ENCODE results near the gene RCAN3.
A peak's percentile ranks its signal among the peaks of the same experiment; 100 is the strongest.
"Not testable (repeated sequence)": the region's sequence is repeated elsewhere in the genome, so short reads cannot be mapped to it uniquely, and the experiment has no call there.

RCAN3 gene

DNA sequence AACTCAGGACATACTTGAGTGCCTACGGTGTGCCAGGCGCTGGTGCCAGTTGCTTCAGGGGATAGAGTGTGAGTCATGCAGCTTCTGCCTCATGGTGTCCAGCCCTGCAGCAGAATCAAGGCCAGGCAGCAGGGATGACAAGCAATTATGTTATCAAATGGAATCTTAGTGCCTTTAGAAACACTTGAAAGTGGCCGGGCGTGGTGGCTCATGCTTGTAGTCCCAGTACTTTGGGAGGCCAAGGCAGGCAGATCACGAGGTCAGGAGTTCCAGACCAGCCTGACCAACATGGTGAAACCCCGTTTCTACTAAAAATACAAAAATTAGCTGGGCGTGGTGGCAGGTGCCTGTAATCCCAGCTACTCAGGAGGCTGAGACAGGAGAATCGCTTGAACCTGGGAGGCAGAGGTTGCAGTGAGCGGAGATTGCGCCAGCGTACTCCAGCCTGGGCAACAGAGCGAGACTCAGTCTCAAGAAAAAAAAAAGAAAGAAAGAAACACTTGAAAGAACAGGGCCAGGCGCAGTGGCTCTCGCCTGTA is 13.1 kb downstream of the RCAN3 start:
- not testable (repeated sequence) for DNase-seq

DNA sequence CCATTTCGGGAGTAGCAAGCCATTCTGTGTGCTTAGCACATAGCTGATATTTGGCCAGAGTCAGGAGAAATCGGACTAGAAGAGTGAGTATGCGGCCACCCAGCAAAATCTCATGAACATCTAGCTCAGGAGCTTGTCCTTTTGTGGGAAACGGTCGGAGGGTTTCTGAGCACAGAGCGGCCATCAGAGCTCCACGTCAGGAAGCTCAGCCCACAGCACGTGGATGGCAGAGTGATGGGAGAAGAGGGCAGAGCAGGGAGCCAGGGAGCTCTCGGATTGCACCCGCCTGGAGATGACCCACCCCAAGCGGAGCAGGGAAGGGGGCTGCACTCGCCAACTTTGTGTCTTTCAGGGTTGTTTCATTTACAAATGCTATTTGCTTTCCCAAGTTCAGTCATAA is 13.9 kb downstream of the RCAN3 start:
- DNase-seq: no peak

DNA sequence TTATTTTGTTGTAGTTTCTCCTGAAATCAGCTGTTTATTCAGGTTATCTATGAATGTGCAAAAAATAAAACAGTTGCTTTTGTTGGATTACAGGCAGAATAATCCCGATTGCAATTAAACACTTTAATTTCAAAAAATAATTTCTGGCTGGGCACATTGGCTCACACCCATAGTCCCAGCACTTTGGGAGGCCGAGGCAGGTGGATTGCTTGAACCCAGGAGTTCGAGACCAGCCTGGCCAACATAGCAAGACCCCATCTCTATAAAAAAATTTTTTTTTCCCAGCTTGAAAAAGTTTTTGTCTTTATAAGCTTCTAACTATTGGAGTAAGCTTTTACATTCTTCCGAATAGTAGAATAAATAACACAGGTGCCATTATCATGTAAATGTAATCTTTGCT is 15.3 kb downstream of the RCAN3 start:
- DNase-seq: no peak

DNA sequence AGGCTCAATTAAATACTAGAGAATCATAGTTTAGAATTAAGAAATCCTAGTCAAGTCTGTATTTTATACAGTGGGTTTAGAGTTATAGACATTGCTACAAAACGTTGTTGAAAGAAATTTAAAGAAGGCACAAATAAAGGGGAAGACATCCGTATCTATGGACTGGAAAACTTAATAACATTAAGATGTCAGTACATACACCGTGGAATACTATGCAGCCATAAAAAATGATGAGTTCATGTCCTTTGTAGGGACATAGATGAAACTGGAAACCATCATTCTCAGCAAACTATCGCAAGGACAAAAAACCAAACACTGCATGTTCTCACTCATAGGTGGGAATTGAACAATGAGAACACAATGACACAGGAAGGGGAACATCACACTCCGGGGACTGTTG is 17.6 kb downstream of the RCAN3 start:
- DNase-seq: not testable (repeated sequence)

DNA sequence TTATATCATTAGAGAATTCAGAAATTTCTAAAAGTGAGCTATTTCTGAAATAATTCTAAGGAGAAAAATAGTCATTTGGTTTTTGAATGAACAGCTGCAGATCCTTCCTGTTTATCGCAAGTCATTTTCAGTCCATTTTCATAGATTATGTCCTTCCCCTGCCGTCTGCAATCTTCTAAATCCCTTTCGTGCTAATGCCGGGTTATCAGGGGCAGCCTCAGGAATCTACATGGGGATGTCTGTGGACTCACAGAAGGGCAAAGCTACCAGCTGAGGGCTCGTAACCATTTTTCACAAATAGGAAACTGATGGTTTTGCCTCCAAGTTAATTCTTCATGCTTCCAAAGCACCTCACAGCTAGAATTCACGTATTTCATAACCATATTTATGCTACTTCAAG is 23.0 kb downstream of the RCAN3 start:
- no peak for DNase-seq

DNA sequence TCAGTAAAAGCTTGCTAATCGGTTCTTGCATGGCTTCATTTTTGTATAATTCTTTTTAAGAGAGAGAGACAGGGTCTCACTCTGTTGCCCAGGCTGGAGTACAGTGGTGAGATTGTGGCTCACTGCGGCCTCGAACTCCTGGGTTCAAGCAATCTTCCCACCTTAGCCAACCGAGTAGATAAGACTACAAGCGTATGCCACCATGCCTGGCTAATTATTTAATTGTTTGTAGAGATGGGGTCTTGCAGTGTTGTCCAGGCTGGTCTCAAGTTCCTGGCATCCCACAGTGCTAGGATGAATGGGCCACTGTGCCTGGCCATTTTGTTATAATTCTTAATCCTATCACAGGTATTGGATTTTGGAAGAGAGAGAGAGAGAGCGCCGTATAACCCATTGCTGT is 23.4 kb downstream of the RCAN3 start:
- no peak for DNase-seq

DNA sequence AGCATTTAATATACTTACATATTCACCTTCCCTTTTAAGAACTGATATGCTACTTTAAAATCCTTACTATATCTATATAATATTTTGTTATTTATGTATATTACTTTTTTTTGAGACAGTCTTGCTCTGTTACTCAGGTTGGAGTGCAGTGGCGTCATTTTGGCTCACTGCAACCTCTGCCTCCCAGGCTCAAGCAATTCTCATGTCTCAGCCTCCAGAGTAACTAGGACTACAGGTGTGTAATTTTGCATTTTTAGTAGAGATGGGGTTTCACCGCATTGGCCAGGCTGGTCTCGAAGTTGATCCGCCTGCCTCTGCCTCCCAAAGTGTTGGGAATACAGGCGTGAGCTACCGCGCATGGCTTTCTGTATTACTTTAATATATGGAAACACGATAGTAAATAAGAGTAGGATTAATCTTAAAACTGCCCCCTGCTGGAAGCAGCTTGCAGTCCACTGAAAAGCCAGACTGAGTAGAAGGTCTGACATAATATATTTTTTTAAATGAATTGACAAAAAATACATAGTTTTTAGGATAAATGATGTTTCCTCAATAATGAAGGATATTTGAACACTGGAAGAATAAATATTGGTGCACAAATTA is 24.4 kb downstream of the RCAN3 start:
- no peak for DNase-seq

DNA sequence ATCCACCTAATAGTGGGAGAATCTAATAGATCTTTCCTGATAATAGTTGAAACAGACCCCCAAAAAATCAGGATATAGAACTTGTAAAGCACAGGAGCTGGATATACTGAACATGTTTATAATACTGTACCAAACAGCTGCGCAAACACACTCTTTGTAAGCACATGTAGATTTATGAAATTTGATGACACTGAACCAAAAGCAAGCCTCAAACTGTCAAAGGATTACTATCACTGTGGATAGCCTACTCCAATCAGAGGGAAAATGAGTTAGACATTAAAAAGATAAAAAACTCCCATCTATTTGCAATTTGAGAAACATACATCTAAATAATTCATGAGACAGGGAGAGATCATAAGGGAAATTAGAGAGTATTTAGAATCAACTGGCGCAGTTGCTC is 26.1 kb downstream of the RCAN3 start:
- peak; percentile 68 for DNase-seq

DNA sequence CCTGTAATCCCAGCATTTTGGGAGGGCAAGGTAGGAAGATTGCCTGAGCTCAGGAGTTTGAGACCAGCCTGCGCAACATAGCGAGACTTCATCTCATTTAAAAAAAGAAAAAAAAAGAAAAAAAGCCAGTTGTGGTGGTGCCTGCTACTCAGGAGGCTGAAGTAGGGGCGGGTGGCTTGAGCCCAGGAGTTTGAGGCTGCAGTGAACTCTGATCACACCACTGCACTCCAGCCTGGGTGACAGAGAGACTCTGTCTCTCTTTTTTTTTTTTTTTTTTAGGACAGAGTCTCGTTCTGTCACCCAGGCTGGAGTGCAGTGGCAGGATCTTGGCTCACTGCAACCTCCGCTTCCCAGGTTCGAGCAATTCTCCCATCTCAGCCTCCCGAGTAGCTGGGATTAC is 26.7 kb downstream of the RCAN3 start:
- not testable (repeated sequence) for DNase-seq

DNA sequence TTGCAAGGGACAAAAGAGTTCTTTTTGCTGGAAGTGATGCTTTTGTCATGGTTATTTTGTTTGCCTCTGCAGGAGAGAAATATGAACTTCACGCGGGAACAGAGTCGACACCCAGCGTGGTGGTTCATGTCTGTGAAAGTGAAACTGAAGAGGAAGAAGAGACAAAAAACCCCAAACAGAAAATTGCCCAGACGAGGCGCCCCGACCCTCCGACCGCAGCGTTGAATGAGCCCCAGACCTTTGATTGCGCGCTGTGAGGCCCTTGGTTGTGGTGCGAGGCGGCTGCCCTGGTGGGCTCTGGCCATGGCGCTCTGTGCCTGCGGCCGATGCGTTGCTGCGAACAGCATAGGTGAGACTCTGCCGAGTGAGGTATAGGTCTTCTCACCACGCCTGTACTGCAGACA is 32.4 kb downstream of the RCAN3 start:
- DNase-seq: no peak

DNA sequence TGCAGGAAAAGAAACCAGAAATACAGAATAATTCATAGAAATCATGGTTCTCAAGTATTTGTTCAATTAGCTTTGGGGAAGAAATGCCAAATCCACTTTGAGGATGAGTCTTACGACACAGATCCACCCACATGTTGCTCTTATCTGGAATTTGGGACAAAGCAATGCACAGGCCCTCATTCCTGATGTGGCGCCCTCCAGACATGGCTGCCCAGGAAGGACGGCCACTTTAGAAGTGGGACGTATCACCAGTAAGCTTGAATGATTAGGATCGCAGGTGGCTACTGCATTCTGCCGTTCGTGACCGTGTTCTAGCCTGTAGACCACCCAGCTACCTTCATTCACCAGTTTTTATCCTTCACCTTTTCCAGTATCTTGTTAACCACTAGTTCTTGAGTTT is 33.1 kb downstream of the RCAN3 start:
- no peak for DNase-seq

DNA sequence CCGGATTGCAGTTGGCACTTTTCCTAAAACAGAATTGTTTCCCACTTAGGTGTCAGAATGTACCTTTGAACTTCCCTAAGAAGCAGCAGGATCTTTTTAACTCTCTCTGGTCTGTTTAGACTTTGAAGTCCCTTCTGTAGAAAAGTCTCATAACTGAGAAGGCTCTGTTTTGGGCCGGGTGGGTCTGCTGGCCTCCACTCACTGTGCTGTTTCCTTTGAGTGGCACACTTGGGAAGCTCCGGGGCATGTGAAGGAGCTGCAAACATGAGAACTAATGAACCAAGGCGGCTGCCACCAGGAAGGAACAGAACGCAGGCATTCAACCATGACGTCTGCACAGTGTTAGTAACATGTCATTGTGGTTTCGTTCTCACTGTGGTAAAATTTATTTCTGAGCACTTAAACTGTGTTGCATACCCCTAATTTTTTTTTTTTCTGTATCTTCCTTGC is 33.8 kb downstream of the RCAN3 start:
- peak; percentile 70 for DNase-seq

DNA sequence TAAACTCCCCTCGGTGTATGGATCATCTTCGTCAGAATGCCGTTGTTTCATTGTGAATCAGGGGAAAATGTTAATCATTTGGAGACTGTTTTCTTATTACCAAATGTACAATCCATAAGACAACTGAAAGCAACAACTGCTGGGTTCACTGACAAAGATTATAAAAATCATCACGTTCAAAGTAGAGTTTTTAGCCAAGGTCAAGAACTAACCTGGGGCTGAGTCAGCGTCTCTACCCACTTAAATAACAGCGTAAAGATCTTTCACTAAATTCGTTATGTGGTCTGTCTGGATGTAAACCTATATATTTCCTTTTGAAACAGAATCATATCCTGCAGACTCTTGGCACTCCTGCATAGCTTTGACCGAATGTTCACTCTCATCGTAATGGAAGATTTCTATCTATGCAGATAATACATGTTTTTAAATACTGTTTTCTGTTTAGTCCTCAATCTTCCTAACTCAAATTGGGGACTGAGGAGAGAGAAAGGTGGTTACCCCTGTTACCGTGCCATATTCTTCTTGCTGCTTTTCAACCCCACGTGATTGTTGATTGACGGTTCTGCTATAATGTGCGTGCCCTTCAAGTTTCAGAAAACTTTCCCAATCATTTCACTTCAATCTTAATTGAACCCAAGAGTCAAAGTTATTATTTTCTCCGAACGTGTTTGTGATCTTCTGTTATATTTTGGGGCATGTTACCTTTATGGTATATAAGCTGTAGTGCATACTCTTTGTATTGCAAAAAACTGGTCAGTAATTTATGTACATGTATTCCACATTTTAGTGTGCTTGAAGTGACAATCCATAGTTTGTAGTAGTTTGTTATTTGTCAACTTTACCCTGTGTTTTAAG is 37.6 kb downstream of the RCAN3 start:
- no peak for DNase-seq

DNA sequence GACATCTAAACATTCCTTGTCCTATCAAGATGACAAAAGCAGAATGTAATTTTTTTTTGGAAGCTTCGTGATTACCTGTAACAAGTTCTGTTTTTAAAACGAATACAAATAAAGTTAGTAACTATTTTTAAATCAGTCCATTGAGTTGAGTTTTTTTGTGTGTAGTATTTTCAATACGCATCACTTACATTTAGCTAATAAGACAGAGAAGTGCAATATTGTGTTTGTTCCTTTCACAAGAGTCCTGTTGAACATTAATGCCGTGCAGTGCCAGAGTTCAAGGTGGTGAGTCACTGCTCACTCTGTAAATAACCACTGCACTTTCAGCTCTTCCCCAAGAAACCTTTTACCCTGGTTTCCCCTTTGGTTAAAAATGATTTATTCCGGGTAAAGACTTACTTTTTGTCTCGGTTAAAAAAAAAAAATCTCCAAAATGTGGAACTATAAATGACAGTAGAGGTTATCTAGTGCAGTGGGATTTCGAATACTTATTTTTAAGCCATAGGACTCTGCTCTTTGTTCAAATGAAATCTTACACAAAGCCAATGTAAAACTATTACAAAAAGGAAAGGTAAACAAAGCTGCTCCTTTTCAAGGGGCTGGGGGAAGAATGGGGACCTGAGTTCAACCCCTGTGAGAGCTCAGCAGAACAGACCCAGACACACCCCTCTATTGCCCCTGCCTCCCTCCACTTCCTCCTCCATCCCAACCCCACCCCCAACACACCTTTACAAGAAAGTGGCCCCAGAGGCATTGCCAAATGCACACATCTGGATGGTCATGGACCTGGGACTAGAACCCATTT is 38.5 kb downstream of the RCAN3 start:
- DNase-seq: no peak

DNA sequence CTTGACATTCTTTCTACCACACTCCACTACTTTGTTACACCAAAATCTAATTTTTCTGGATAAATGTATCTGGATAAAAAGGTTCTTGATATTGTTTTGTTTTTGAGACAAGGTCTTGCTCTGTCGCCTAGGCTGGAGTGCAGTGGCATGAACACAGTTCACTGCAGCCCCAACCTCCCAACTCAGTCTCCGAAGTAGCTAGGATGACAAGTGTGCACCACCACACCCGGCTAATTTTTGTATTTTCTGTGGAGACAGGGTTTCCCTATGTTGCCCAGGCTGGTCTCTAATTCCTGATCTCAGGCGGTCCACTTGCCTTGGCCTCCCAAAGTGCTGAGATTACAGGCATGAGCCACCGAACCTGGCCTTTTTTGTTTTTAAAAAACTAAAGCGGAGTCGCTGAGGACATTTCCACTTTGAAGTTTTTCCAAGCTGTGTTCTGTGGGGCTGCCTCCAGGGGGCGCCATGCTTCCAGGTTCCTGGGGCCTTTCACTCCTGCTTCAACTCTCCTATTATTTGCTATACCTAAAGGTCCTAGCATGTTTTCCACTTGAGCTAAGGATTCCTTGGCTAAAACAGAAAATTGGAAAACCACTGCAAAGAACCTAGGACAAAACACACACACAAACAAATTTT is 39.2 kb downstream of the RCAN3 start:
- DNase-seq: no peak

DNA sequence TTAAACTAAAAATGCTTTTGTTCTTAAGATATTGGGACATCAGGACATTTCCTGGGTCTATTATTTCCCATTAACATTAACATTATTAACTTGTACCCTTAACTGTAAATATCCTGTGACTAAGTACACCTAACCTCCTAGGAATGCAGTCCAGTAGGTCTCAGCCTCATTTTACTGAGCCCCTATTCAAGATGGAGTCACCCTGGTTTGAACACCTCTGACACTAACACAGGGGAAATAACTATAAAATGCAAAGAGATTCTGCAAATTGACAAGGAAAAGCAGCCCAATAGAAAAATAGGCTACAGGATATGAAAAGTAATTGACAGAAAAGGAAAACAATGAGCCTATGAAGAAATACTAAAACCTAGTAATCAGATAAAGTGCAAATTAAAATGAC is 41.6 kb downstream of the RCAN3 start:
- no peak for DNase-seq

DNA sequence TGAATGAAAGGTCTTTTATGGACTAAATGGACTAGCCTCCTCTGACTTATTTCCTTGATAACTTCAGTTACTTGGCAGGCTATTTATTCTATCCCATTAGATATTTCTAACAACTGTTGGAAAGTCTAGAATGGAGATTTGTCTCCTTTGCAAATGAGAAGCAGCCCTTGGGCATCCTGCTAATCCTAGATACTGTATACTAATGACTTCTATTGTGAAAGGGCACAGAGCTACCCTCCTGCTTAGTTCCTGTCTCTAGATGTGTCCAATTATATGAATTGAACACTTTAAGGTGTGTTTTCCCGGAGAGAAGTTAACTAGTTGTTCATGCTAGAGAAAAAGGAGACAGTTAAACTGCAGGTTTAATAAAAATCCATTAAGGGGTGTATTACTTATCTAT is 43.0 kb downstream of the RCAN3 start:
- DNase-seq: no peak

DNA sequence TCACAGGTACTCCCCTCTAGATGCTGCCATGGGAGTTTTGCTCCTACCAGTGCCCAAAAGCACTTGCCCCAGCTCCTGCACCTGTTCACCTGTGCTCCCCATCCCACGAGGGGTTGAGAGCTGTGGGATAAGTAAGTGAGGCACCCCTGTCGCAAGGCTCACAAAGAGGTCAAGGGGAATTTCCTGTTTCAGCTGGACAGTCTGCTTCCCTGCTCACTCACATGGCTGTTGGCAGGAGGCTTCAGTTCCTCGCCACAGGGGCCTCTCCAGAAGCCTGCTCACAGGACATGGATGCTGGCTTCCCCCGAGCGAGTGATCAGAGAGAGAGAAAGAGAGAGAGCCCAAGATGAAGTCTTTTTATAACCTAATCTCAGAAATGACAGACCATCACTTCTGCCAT is 44.6 kb downstream of the RCAN3 start:
- no peak for DNase-seq

DNA sequence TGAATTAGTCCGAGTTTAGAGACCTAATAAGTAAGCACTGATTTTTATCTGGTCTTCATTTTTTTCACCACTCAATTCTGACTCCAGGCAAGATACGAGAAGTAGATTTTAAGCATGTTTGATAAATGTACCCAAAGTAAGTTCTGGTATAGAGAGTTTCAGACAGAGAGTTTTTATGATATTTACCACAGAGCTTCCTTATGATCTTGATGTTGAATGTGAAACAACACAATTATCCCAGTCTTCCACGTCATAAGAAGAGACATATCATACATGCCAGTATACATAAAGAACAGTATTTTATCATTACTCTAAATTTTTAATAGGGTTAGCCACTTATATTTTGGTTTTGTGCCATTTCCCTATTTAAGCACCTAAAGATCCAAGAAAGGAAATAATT is 45.4 kb downstream of the RCAN3 start:
- DNase-seq: no peak

DNA sequence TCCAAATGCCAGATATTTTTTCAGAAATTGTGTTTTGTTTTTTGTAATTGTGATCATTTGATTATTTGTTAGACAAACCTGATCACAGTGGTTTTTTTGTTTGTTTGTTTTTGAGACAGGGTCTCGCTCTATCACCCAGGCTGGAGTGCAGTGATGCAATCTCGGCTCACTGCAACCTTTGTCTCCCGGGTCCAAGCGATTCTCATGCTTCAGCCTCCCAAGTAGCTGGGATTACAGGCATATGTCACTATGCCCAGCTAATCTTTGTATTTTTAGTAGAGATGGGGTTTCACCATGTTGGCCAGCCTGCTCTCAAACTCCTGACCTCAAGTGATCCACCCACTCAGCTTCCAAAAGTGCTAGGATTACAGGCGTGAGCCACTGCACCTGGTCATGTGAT is 46.6 kb downstream of the RCAN3 start:
- not testable (repeated sequence) for DNase-seq

DNA sequence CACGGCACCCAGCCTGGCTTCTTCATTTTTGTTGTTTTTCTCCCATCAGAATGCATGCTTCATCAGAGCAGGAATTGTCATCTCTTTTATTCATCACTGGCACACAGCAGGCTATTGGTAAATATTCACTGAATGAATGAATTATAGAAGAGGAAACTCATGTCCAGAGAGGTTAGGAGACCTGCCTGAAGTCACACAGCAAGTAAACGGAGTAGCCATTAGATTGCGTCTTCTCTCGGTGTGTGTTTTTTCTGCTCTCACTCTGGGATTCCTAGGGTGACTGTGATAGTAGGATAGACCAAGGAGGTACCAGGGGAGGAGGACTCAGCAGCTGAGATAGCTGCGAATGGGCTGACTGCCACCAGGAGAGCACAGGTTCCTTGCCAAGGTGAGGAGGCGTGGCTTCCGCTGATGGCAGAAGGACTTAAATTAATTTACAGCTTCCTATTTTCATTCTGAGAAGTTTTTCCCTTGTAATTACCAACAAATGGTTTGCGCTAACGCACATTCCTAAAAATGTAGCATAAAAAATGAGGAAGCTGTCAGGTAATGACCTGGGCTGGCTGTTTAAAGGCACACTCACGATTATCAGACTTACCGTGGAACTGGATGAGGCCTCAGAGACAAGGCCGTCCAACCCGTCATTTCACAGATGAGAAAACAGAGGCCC is 48.8 kb downstream of the RCAN3 start:
- DNase-seq: no peak

DNA sequence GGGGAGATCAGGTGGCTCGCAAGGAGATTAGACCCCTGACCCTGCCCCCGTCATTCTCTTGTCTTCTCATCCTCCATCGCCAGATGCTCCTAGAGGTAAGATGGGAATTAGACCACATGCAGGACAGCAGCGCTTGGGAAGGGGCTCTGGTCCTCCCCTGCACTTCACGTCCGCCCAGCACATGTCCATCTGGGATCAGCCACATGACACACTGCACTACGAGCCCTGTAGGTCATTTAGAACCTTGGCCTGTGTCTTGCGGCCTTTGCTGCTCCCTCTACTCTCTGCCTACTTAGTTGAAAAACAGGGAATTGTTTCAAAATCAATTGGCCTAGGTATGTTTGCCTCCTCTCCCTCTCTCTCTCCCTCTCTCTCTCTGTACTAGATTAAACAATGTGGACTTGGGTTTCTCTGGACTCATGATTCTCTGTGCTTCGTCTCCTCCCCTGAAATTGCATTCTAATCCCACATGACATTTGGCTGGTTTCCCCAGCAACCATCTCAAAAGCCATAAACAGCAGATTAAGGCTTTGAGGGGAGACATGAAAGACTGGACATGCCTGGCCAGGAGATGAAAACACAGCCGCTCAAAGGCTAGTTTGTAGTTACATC is 49.4 kb downstream of the RCAN3 start:
- DNase-seq: no peak
